H1 (cell line): ENCODE data around the gene WDCP. TPM values are rescaled to one million over a fixed set of nuclear protein-coding genes. Genes with fewer than 3 reads are reported as not detected.
A peak's percentile ranks its signal among the peaks of the same experiment; 100 is the strongest.
"Not testable (repeated sequence)": the region's sequence is repeated elsewhere in the genome, so short reads cannot be mapped to it uniquely, and the experiment has no call there.

ENCODE experiments used
- CTCF ChIA-PET: fragments of 300-600 bp; sonication (Branson Sonifier 250); formaldehyde crosslinking; loops from one replicate; lab custom pipeline; 2021; ENCODE audit not compliant: partially characterized antibody; lab: Charles Lee
- POLR2A ChIA-PET: fragments of 300-600 bp; sonication (Branson Sonifier 250); formaldehyde crosslinking; loops from one replicate; lab custom pipeline; 2021; ENCODE audit warnings: inconsistent platforms; ENCODE audit not compliant: partially characterized antibody; lab: Charles Lee
- DNase-seq, 2 experiments: peaks; one replicate each; pipeline versions ENCODE4 v3.0.0 to v3.0.0-alpha.2; 2010 to 2022; ENCODE audit warnings: low spot score in 2 of 2, low read depth in 1 of 2, mixed read lengths in 1 of 2
- FAIRE-seq: peaks from 2 replicates; lab custom pipeline; 2011; peaks lifted over from hg19 to GRCh38; lab: Jason Lieb, UNC
- H2AFZ ChIP-seq: 2 replicates; pipeline ENCODE4 v1.8.1; 2012; ENCODE audit warnings: low read length, inconsistent platforms
- H2AK5ac ChIP-seq: 2 replicates; pipeline ENCODE4 v1.6.1; 2013; ENCODE audit warnings: low read depth, low read length
- H2BK120ac ChIP-seq: replicated peaks from 2 replicates; pipeline ENCODE3; 2013; ENCODE audit warnings: low read depth, low read length, inconsistent platforms
- H2BK12ac ChIP-seq: 2 replicates; pipeline ENCODE4 v1.6.1; 2013; ENCODE audit warnings: low read depth, low read length
- H2BK15ac ChIP-seq: 2 replicates; pipeline ENCODE4 v1.6.1; 2013; ENCODE audit warnings: low read length
- H2BK20ac ChIP-seq: 2 replicates; pipeline ENCODE4 v1.6.1; 2013; ENCODE audit warnings: low read length
- H2BK5ac ChIP-seq: 2 replicates; pipeline ENCODE4 v1.6.1; 2013; ENCODE audit warnings: low read depth, low read length
- H3K14ac ChIP-seq: 2 replicates; pipeline ENCODE4 v1.6.1; 2013; ENCODE audit warnings: inconsistent platforms; ENCODE audit not compliant: insufficient read length
- H3K18ac ChIP-seq: 2 replicates; pipeline ENCODE4 v1.6.1; 2013; ENCODE audit warnings: low read length; ENCODE audit errors: extremely low read depth
- H3K23ac ChIP-seq: 2 replicates; pipeline ENCODE4 v1.6.1; 2013; ENCODE audit warnings: inconsistent platforms; ENCODE audit not compliant: insufficient read length
- H3K23me2 ChIP-seq: 2 replicates; pipeline ENCODE4 v1.6.1; 2013; ENCODE audit warnings: low read depth, low read length
- H3K27ac ChIP-seq: 2 replicates; pipeline ENCODE4 v1.6.1; 2011; ENCODE audit warnings: low read depth, low read length, inconsistent platforms
- H3K27me3 ChIP-seq, 4 experiments: replicated peaks in 1 of 4; 1 replicate in 1 of 4; 2 replicates in 3 of 4; pipeline versions ENCODE4 v1.6.1 to v1.8.1; 2011 to 2013; ENCODE audit warnings: low read length in 3 of 4, mild to moderate bottlenecking in 3 of 4, inconsistent platforms in 2 of 4, mixed read lengths in 2 of 4, moderate library complexity in 1 of 4; ENCODE audit not compliant: control insufficient read depth in 3 of 4, insufficient read depth in 3 of 4; ENCODE audit errors: extremely low read depth in 1 of 4
- H3K36me3 ChIP-seq, 4 experiments: 2 replicates each; pipeline versions ENCODE4 v1.6.1 to v1.8.1; 2011 to 2013; ENCODE audit warnings: mild to moderate bottlenecking in 4 of 4, low read length in 3 of 4, moderate library complexity in 2 of 4, control low read depth in 1 of 4, inconsistent platforms in 1 of 4; ENCODE audit not compliant: insufficient read depth in 4 of 4, control insufficient read depth in 2 of 4
- H3K4ac ChIP-seq: replicated peaks from 2 replicates; pipeline ENCODE3; 2013; ENCODE audit warnings: low read length, low read depth, mixed read lengths, inconsistent platforms; ENCODE audit not compliant: insufficient read length
- H3K4me1 ChIP-seq, 4 experiments: replicated peaks in 1 of 4; 1 replicate in 1 of 4; 2 replicates in 3 of 4; pipeline versions ENCODE4 v1.6.1 to v1.8.1; 2011 to 2013; ENCODE audit warnings: low read length in 3 of 4, inconsistent platforms in 2 of 4, mixed read lengths in 1 of 4; ENCODE audit not compliant: insufficient read depth in 4 of 4, control insufficient read depth in 3 of 4
- H3K4me2 ChIP-seq, 2 experiments: 2 replicates each; pipeline versions ENCODE4 v1.6.1 to v1.8.1; 2011 to 2013; ENCODE audit warnings: low read depth in 2 of 2, low read length in 2 of 2, control low read depth in 1 of 2, inconsistent platforms in 1 of 2, mild to moderate bottlenecking in 1 of 2; ENCODE audit not compliant: insufficient read depth in 1 of 2
- H3K4me3 ChIP-seq, 4 experiments: fragments of 200-600, 300-600 bp in 1 of 4; sonication (generic), shearing (Covaris generic), sonication (Bioruptor Twin) in 1 of 4; 2 replicates each; pipeline versions ENCODE4 v1.5.1 to v1.8.1; 2011 to 2016; ENCODE audit warnings: low read length in 4 of 4, low read depth in 3 of 4, control low read depth in 2 of 4, inconsistent platforms in 2 of 4, mild to moderate bottlenecking in 2 of 4, mixed read lengths in 1 of 4, moderate library complexity in 1 of 4; ENCODE audit not compliant: insufficient read depth in 2 of 4; ENCODE audit errors: extremely low read depth in 1 of 4
- H3K56ac ChIP-seq: replicated peaks from 2 replicates; pipeline ENCODE3; 2013; ENCODE audit warnings: low read depth, mild to moderate bottlenecking, mixed read lengths, low read length, inconsistent platforms; ENCODE audit not compliant: insufficient read length
- H3K79me1 ChIP-seq: 2 replicates; pipeline ENCODE4 v1.6.1; 2013; ENCODE audit warnings: low read depth, low read length, control low read depth
- H3K79me2 ChIP-seq, 2 experiments: 2 replicates each; pipeline versions ENCODE4 v1.6.1 to v1.8.1; 2012 to 2013; ENCODE audit warnings: low read length in 2 of 2, mild to moderate bottlenecking in 2 of 2, inconsistent platforms in 1 of 2; ENCODE audit not compliant: insufficient read depth in 2 of 2, control insufficient read depth in 1 of 2
- H3K9ac ChIP-seq, 4 experiments: replicated peaks in 1 of 4; 1 replicate in 1 of 4; 2 replicates in 3 of 4; pipeline versions ENCODE4 v1.6.1 to v1.8.1; 2011 to 2013; ENCODE audit warnings: low read depth in 3 of 4, low read length in 3 of 4, control low read depth in 2 of 4, mild to moderate bottlenecking in 2 of 4, moderate library complexity in 2 of 4, inconsistent platforms in 1 of 4; ENCODE audit errors: extremely low read depth in 1 of 4
- H3K9me3 ChIP-seq, 2 experiments: 2 replicates each; pipeline versions ENCODE4 v1.6.1 to v1.8.1; 2012 to 2013; ENCODE audit warnings: mild to moderate bottlenecking in 2 of 2, moderate library complexity in 2 of 2, control low read depth in 1 of 2, inconsistent platforms in 1 of 2, low read depth in 1 of 2, low read length in 1 of 2, mixed read lengths in 1 of 2; ENCODE audit not compliant: insufficient read depth in 2 of 2
- H4K20me1 ChIP-seq, 2 experiments: replicated peaks in 1 of 2; 2 replicates each; pipeline versions ENCODE3 to v1.8.1; 2011 to 2013; ENCODE audit warnings: inconsistent platforms in 2 of 2, low read length in 2 of 2, mild to moderate bottlenecking in 1 of 2; ENCODE audit not compliant: insufficient read depth in 2 of 2, control insufficient read depth in 1 of 2
- H4K5ac ChIP-seq: 2 replicates; pipeline ENCODE4 v1.6.1; 2013; ENCODE audit warnings: low read length, low read depth, mixed read lengths, inconsistent platforms; ENCODE audit not compliant: insufficient read length
- H4K8ac ChIP-seq: 2 replicates; pipeline ENCODE4 v1.8.0; 2013; ENCODE audit warnings: mild to moderate bottlenecking, moderate library complexity, low read length, inconsistent platforms; ENCODE audit not compliant: insufficient read depth; ENCODE audit errors: extremely low read depth
- H4K91ac ChIP-seq: replicated peaks from 2 replicates; pipeline ENCODE3; 2013; ENCODE audit warnings: low read length, mixed read lengths, inconsistent platforms; ENCODE audit not compliant: insufficient read length
- RBBP5 ChIP-seq: IDR thresholded peaks from 2 replicates; pipeline ENCODE4 v1.7.1; 2012; ENCODE audit warnings: low read depth, mild to moderate bottlenecking, inconsistent platforms, low read length, moderate library complexity, borderline replicate concordance
- TAF1 ChIP-seq: IDR thresholded peaks from 2 replicates; pipeline ENCODE4 v1.6.1; 2011; ENCODE audit warnings: mild to moderate bottlenecking, low read depth, low read length
- WGBS, 2 experiments: shearing (Covaris generic) in 1 of 2; methylation state at CpG; one replicate each; pipeline versions ENCODE4 v1.1.6 to v1.1.7; 2013 to 2015; ENCODE audit warnings: low lambda C conversion rate in 2 of 2, mixed read lengths in 2 of 2, inconsistent platforms in 1 of 2, low coverage in 1 of 2, missing lambda C conversion rate in 1 of 2; ENCODE audit not compliant: insufficient replicate concordance in 2 of 2, insufficient coverage in 1 of 2, insufficient read length in 1 of 2; ENCODE audit errors: extremely low coverage in 1 of 2, missing lambda C conversion rate in 1 of 2; 5-methylcytosine and 5-hydroxymethylcytosine counted together
- polyA plus RNA-seq, 7 experiments: library from polyadenylated mRNA; depleted of rRNA in 3 of 7; stranded (reverse) in 5 of 7; unstranded in 2 of 7; fragments of >200 nt in 5 of 7; fragments of 200-250 nt in 2 of 7; gene quantifications; 1 replicate in 5 of 7; 2 replicates in 1 of 7; 4 replicates in 1 of 7; pipeline versions ENCODE4 v1.2.1 to v1.2.3, GENCODE V29; 2011 to 2013; ENCODE audit warnings: missing spikeins in 2 of 7, mixed read lengths in 2 of 7
- total RNA-seq: library from RNA; stranded (reverse); fragmentation: NEBNext Ultra II Directional; extraction: Animal tissue kit (Norgen Biotek cat#: 25700); gene quantifications from 2 replicates; pipeline ENCODE4 v1.2.1, GENCODE V29; 2021

WDCP gene
- total and polyA plus RNA-seq, 2 of the 8 experiments (the other 6 are each of a cell fraction or from before 2014, with no cell fraction given), result 19.2 to 40.1 TPM

DNA sequence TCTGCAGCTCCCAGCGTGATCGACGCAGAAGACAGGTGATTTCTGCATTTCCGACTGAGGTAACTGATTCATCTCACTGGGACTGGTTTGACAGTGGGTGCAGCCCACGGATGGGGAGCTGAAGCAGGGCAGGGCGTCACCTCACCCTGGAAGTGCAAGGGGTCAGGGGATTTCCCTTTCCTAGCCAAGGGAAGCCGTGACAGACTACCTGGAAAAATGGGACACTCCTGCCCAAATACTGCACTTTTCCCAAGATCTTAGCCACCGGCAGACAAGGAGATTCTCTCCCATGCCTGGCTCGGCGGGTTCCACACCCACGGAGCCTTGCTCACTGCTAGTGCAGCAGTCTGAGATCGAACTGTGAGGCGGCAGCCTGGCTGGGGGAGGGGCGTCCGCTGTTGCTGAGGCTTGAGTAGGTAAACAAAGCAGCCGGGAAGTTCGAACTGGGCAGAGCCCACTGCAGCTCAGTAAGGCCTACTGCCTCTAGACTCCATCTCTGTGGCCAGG is 48.0 kb upstream of the WDCP start:
- not testable (repeated sequence) for H4K8ac ChIP-seq, H3K79me2 ChIP-seq, H4K20me1 ChIP-seq, H4K5ac ChIP-seq, H2AK5ac ChIP-seq, H3K79me1 ChIP-seq, H3K27me3 ChIP-seq, H3K23ac ChIP-seq, H4K91ac ChIP-seq, H3K27ac ChIP-seq, H3K4me1 ChIP-seq, H3K36me3 ChIP-seq, H2BK120ac ChIP-seq, H2BK20ac ChIP-seq, H3K9ac ChIP-seq, H3K14ac ChIP-seq, FAIRE-seq, H3K9me3 ChIP-seq, H2BK15ac ChIP-seq, H3K56ac ChIP-seq, H3K23me2 ChIP-seq, H3K4ac ChIP-seq, H3K18ac ChIP-seq
- Histone ChIP-seq H2BK5ac (0 out of 2 replicates have a peak overlapping the region, but pooled peaks have one; percentile 44), H2BK12ac (0 out of 2 replicates have a peak overlapping the region, but pooled peaks have one; percentile 7), H2AFZ (peak overlapping the region; percentile 97; the same call in 1 of the 2 replicates), H3K4me2 (peak overlapping the region; percentile 54 to 65), H3K4me3 (peak overlapping the region in 1 of 4 experiments; percentile 41; a peak in 1 of 8 replicates)
- ChIA-PET POLR2A (interaction anchor here (1.4 to 3.2 kb wide), 2 partner anchors 11 to 18 kb away, joined by 5 to 24 read pairs; partner anchors contain the start of gene TP53I3), CTCF (interaction anchor here (1.4 to 2.3 kb wide), 2 partner anchors 11 to 16 kb away, joined by 4 to 13 read pairs; partner anchors contain the start of gene TP53I3)
- DNase-seq, result peak in 1 of 2 experiments; percentile 70
- TF ChIP-seq TAF1 (0 out of 2 replicates have a peak, but pooled peaks have one; percentile 16), RBBP5 (0 out of 2 replicates have a peak, but pooled peaks have one; percentile 30)
- WGBS, 2 experiments, result 44% methylated on average over 17 of the region's 17 CpGs; no CpG with 5 or more reads in 1 of the 2 experiments
